Trophoblast cell (in vitro differentiated cells and primary cell): ENCODE results near the gene TSC22D3.

Experiments used
- DNase-seq, 2 donors: peaks; one replicate each; pipeline ENCODE4 v3.0.0-alpha.2; 2016
- H2AFZ ChIP-seq: 2 replicates; pipeline ENCODE4 v1.6.1; 2013; ENCODE audit warnings: low read length, moderate library complexity, mild to moderate bottlenecking; ENCODE audit not compliant: insufficient read depth, poor library complexity
- H2AK5ac ChIP-seq: 2 replicates; pipeline ENCODE4 v1.6.1; 2013; ENCODE audit warnings: mild to moderate bottlenecking, low read length
- H2BK120ac ChIP-seq: 2 replicates; pipeline ENCODE4 v1.6.1; 2013; ENCODE audit warnings: low read length, mild to moderate bottlenecking, moderate library complexity; ENCODE audit not compliant: insufficient read depth, poor library complexity
- H2BK12ac ChIP-seq: 2 replicates; pipeline ENCODE4 v1.6.1; 2013; ENCODE audit warnings: mild to moderate bottlenecking, low read length, moderate library complexity
- H2BK5ac ChIP-seq: 2 replicates; pipeline ENCODE4 v1.6.1; 2013; ENCODE audit warnings: low read length, low read depth, moderate library complexity, mild to moderate bottlenecking; ENCODE audit not compliant: poor library complexity
- H3K14ac ChIP-seq: 2 replicates; pipeline ENCODE4 v1.6.1; 2013; ENCODE audit warnings: mild to moderate bottlenecking, low read length
- H3K18ac ChIP-seq: 2 replicates; pipeline ENCODE4 v1.6.1; 2013; ENCODE audit warnings: mild to moderate bottlenecking, low read length
- H3K23ac ChIP-seq: 2 replicates; pipeline ENCODE4 v1.6.1; 2013; ENCODE audit warnings: low read length
- H3K27ac ChIP-seq: 2 replicates; pipeline ENCODE4 v1.5.1; 2013; ENCODE audit warnings: low read depth, mild to moderate bottlenecking, inconsistent platforms, low read length, moderate library complexity
- H3K27me3 ChIP-seq: 2 replicates; pipeline ENCODE4 v1.6.1; 2013; ENCODE audit warnings: inconsistent platforms, mild to moderate bottlenecking, low read length, moderate library complexity; ENCODE audit not compliant: insufficient read depth
- H3K36me3 ChIP-seq, 2 experiments: 1 replicate in 1 of 2; 2 replicates in 1 of 2; pipeline ENCODE4 v1.6.1; 2013; ENCODE audit warnings: low read length in 2 of 2, mild to moderate bottlenecking in 2 of 2, moderate library complexity in 1 of 2; ENCODE audit not compliant: insufficient read depth in 2 of 2, control insufficient read depth in 1 of 2
- H3K4ac ChIP-seq: 2 replicates; pipeline ENCODE4 v1.6.1; 2013; ENCODE audit warnings: low read depth, mild to moderate bottlenecking, low read length, moderate library complexity
- H3K4me1 ChIP-seq, 2 experiments: 1 replicate in 1 of 2; 2 replicates in 1 of 2; pipeline ENCODE4 v1.6.1; 2013; ENCODE audit warnings: low read length in 2 of 2, mild to moderate bottlenecking in 2 of 2, moderate library complexity in 1 of 2; ENCODE audit not compliant: insufficient read depth in 2 of 2, control insufficient read depth in 1 of 2
- H3K4me2 ChIP-seq: 2 replicates; pipeline ENCODE4 v1.6.1; 2013; ENCODE audit warnings: inconsistent platforms, mild to moderate bottlenecking, low read length, moderate library complexity
- H3K4me3 ChIP-seq: 2 replicates; pipeline ENCODE4 v1.5.1; 2013; ENCODE audit warnings: mild to moderate bottlenecking, low read depth, low read length, inconsistent platforms
- H3K79me1 ChIP-seq: one replicate; pipeline ENCODE4 v1.6.1; 2013; ENCODE audit warnings: low read length
- H3K79me2 ChIP-seq: 2 replicates; pipeline ENCODE4 v1.6.1; 2013; ENCODE audit warnings: low read length, mild to moderate bottlenecking; ENCODE audit not compliant: control insufficient read depth, insufficient read depth, poor library complexity
- H3K9ac ChIP-seq: 2 replicates; pipeline ENCODE4 v1.6.1; 2013; ENCODE audit warnings: mild to moderate bottlenecking, low read length
- H3K9me3 ChIP-seq: 2 replicates; pipeline ENCODE4 v1.6.1; 2013; ENCODE audit warnings: low read depth, mild to moderate bottlenecking, control low read depth, inconsistent platforms, low read length; ENCODE audit not compliant: insufficient read depth
- H4K12ac ChIP-seq: 2 replicates; pipeline ENCODE4 v1.6.1; 2013; ENCODE audit warnings: low read depth, mild to moderate bottlenecking, low read length, moderate library complexity
- H4K8ac ChIP-seq: 2 replicates; pipeline ENCODE4 v1.6.1; 2013; ENCODE audit warnings: low read depth, mild to moderate bottlenecking, low read length, moderate library complexity
- H4K91ac ChIP-seq: one replicate; pipeline ENCODE4 v1.6.1; 2013; ENCODE audit warnings: low read depth, mild to moderate bottlenecking, low read length, moderate library complexity
- WGBS: extraction: QIAGEN DNeasy Blood & Tissue Kit; methylation state at CpG from one replicate; pipeline ENCODE4 v1.1.7; 2013; ENCODE audit warnings: missing lambda C conversion rate; ENCODE audit not compliant: insufficient read length, insufficient coverage; ENCODE audit errors: extremely low coverage; 5-methylcytosine and 5-hydroxymethylcytosine counted together

TSC22D3 gene

GRCh38 chrX:107752043-107752442, 23.5 kb downstream of the TSC22D3 start:
- Histone ChIP-seq H3K4me2 (no peak overlapping the region), H3K27me3 (no peaks in the 10 kb centered on the region), H2BK120ac (no peak overlapping the region), H3K4me3 (no peak overlapping the region), H2BK5ac (no peak overlapping the region), H2AFZ (no peak overlapping the region), H3K4me1 (peaks cover 2 to 7% of the 10 kb centered on the region in 2 experiments), H2BK12ac (no peak overlapping the region), H3K27ac (no peak overlapping the region), H3K79me1 (no peaks in the 10 kb centered on the region), H3K23ac (no peak overlapping the region), H3K9ac (no peak overlapping the region), H3K14ac (no peak overlapping the region), H4K8ac (no peak overlapping the region), H4K12ac (no peak overlapping the region), H3K18ac (no peak overlapping the region), H4K91ac (no peak overlapping the region), H3K9me3 (no peaks in the 10 kb centered on the region), H3K36me3 (no peaks in the 10 kb centered on the region), H3K4ac (no peak overlapping the region), H2AK5ac (no peak overlapping the region), H3K79me2 (no peaks in the 10 kb centered on the region)
- no CpG with 5 or more reads among the region's 3 CpGs for WGBS
- DNase-seq, result no peak

- peaks cover 2 to 7% of the 10 kb centered on the region in 2 experiments for H3K4me1 ChIP-seq
- H3K36me3 ChIP-seq, result no peaks in the 10 kb centered on the region
Measured at GRCh38 chrX:107750861-107751445, 24.6 kb downstream of the TSC22D3 start.

GRCh38 chrX:107750263-107750662, 25.3 kb downstream of the TSC22D3 start:
- Histone ChIP-seq H2BK120ac (no peak overlapping the region), H3K4me2 (no peak overlapping the region), H3K36me3 (no peaks in the 10 kb centered on the region), H3K9me3 (no peaks in the 10 kb centered on the region), H3K27me3 (no peaks in the 10 kb centered on the region), H3K18ac (no peak overlapping the region), H3K4ac (no peak overlapping the region), H2BK5ac (no peak overlapping the region), H3K23ac (no peak overlapping the region), H3K4me1 (peaks cover 2 to 7% of the 10 kb centered on the region in 2 experiments), H3K79me2 (no peaks in the 10 kb centered on the region), H3K14ac (no peak overlapping the region), H3K4me3 (no peak overlapping the region), H4K8ac (no peak overlapping the region), H2AFZ (no peak overlapping the region), H2AK5ac (no peak overlapping the region), H4K12ac (no peak overlapping the region), H3K79me1 (no peaks in the 10 kb centered on the region), H2BK12ac (no peak overlapping the region), H3K9ac (no peak overlapping the region), H4K91ac (no peak overlapping the region), H3K27ac (no peak overlapping the region)
- whole genome bisulfite sequencing, result no CpG with 5 or more reads among the region's 6 CpGs
- no peak for DNase-seq

More at GRCh38 chrX:107750861-107751445, 24.6 kb downstream of the TSC22D3 start:
- H3K14ac ChIP-seq, result no peak overlapping the region
- no peak overlapping the region for H3K27ac ChIP-seq
- H3K79me2 ChIP-seq, result no peaks in the 10 kb centered on the region
- DNase-seq, result no peak
- no peak overlapping the region for H2BK12ac ChIP-seq
- H4K91ac ChIP-seq, result no peak overlapping the region
- no peak overlapping the region for H4K12ac ChIP-seq
- no peak overlapping the region for H2AK5ac ChIP-seq
- H3K9ac ChIP-seq, result no peak overlapping the region
- H3K23ac ChIP-seq, result no peak overlapping the region
- no peak overlapping the region for H3K4me3 ChIP-seq
- no peaks in the 10 kb centered on the region for H3K9me3 ChIP-seq
- no peak overlapping the region for H3K4ac ChIP-seq
- WGBS, result no CpG with 5 or more reads among the region's 7 CpGs
- H4K8ac ChIP-seq, result no peak overlapping the region
- no peak overlapping the region for H2BK120ac ChIP-seq
- no peak overlapping the region for H3K4me2 ChIP-seq
- H2AFZ ChIP-seq, result no peak overlapping the region
- H3K79me1 ChIP-seq, result no peaks in the 10 kb centered on the region
- no peaks in the 10 kb centered on the region for H3K27me3 ChIP-seq
- no peak overlapping the region for H2BK5ac ChIP-seq
- H3K18ac ChIP-seq, result no peak overlapping the region

DNA sequence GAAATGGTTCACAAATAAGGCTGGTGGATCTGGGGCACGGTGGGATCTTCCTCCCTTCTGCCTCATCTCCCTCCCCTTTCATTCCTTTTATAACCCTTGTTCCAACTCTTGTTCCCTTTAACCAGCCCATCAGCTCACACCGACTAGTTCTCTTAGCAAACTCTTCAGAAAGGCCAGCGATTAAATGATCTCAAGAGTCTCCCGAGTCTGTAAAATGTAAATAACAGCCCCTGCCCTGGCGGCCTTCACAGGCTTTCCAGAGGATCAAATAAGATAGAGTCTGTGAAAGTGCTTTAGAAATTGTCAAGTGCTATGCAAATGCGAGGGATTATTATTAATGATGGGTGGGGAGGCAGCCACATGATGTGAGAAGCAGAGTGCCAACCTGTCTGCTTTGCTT, 27.1 kb downstream of the TSC22D3 start:
- no peak overlapping the region for H3K4ac ChIP-seq
- no CpG with 5 or more reads among the region's 6 CpGs for WGBS

More for the DNA sequence above, 27.1 kb downstream of the TSC22D3 start:
- Histone ChIP-seq H4K91ac (no peak overlapping the region), H3K23ac (no peak overlapping the region), H3K4me3 (no peak overlapping the region), H3K9ac (no peak overlapping the region), H4K8ac (no peak overlapping the region), H2AK5ac (no peak overlapping the region), H3K18ac (no peak overlapping the region), H3K14ac (no peak overlapping the region), H3K79me1 (no peaks in the 10 kb centered on the region), H4K12ac (no peak overlapping the region), H3K4me1 (peaks cover 2 to 7% of the 10 kb centered on the region in 2 experiments), H3K79me2 (no peaks in the 10 kb centered on the region), H3K36me3 (no peaks in the 10 kb centered on the region), H2BK12ac (no peak overlapping the region), H3K9me3 (no peaks in the 10 kb centered on the region), H2BK120ac (no peak overlapping the region), H3K4me2 (no peak overlapping the region), H2AFZ (no peak overlapping the region), H3K27me3 (no peaks in the 10 kb centered on the region), H2BK5ac (no peak overlapping the region), H3K27ac (no peak overlapping the region)
- DNase-seq, result no peak
